Brain microvascular endothelial cell (primary cell): Measurements from ENCODE around the gene CPS1.

Source experiments
- DNase-seq: peaks from one replicate; pipeline ENCODE4 v3.0.0-alpha.2; 2020
- H3K27ac ChIP-seq: fragments of 250-450 bp; sonication (Bioruptor Pico); 2 replicates; pipeline ENCODE4 v1.5.1; 2020; ENCODE audit warnings: mild to moderate bottlenecking, moderate library complexity
- H3K27me3 ChIP-seq: fragments of 250-450 bp; sonication (Bioruptor Pico); replicated peaks from 2 replicates; pipeline ENCODE4 v1.5.1; 2020; ENCODE audit warnings: mild to moderate bottlenecking
- H3K36me3 ChIP-seq: fragments of 250-450 bp; sonication (Bioruptor Pico); replicated peaks from 2 replicates; pipeline ENCODE4 v1.5.1; 2020; ENCODE audit warnings: mild to moderate bottlenecking
- H3K4me3 ChIP-seq: 2 replicates; pipeline ENCODE4 v1.5.1; 2011; ENCODE audit warnings: low read depth, mild to moderate bottlenecking, control low read depth, low read length, moderate library complexity
- in situ Hi-C: cut with HindIII; loops from 2 replicates; pipeline ENCODE4 v1.10.0; 2017; ENCODE audit warnings: low sequenced_read_pairs, low pct_ligation_motif_present
- TF ChIP-seq, protein P1 (sequence below): IDR thresholded peaks from 2 replicates; pipeline ENCODE4 v1.5.1; 2011; ENCODE audit warnings: low read depth, mild to moderate bottlenecking, moderate library complexity, low read length, control low read depth, inconsistent platforms; ENCODE audit errors: missing control alignments

The CPS1 gene

DNA sequence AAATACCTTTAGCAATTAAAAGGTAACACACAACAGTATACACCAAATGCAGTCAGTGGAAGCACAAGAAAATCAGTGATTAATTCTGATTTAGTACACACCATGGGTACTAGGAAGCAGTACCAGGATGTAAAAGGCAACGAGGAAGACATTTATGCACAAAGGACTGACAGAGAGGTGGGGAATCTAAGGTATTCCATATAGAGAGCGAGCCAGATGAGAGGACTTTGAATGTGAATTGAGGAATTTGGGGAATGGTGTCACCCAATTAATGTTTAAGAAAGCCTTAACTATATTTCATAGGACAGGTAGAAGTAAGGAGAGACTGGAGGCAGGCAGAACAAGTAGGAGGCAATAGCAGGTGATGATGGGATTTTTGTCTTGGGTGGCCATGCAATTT, 11.7 kb downstream of the CPS1 start:
- no peaks in the 10 kb centered on the region for H3K27me3 ChIP-seq
- H3K27ac ChIP-seq = no peak overlapping the region
- DNase-seq = no peak
- no peaks in the 10 kb centered on the region for H3K36me3 ChIP-seq
- no peak overlapping the region for H3K4me3 ChIP-seq
- TF ChIP-seq, protein P1, sequence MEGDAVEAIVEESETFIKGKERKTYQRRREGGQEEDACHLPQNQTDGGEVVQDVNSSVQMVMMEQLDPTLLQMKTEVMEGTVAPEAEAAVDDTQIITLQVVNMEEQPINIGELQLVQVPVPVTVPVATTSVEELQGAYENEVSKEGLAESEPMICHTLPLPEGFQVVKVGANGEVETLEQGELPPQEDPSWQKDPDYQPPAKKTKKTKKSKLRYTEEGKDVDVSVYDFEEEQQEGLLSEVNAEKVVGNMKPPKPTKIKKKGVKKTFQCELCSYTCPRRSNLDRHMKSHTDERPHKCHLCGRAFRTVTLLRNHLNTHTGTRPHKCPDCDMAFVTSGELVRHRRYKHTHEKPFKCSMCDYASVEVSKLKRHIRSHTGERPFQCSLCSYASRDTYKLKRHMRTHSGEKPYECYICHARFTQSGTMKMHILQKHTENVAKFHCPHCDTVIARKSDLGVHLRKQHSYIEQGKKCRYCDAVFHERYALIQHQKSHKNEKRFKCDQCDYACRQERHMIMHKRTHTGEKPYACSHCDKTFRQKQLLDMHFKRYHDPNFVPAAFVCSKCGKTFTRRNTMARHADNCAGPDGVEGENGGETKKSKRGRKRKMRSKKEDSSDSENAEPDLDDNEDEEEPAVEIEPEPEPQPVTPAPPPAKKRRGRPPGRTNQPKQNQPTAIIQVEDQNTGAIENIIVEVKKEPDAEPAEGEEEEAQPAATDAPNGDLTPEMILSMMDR = no peak
- in situ Hi-C loops = no loop called here

- no peaks in the 10 kb centered on the region for H3K27me3 ChIP-seq
- H3K27ac ChIP-seq = no peak overlapping the region
- H3K4me3 ChIP-seq = no peak overlapping the region
- H3K36me3 ChIP-seq = no peaks in the 10 kb centered on the region
- in situ Hi-C loops = no loop called here
- TF ChIP-seq, protein P1 = peak; percentile 68
- peak; percentile 13 for DNase-seq
Observed at GRCh38 chr2:210577263-210578071, 21.1 kb downstream of the CPS1 start.

DNA sequence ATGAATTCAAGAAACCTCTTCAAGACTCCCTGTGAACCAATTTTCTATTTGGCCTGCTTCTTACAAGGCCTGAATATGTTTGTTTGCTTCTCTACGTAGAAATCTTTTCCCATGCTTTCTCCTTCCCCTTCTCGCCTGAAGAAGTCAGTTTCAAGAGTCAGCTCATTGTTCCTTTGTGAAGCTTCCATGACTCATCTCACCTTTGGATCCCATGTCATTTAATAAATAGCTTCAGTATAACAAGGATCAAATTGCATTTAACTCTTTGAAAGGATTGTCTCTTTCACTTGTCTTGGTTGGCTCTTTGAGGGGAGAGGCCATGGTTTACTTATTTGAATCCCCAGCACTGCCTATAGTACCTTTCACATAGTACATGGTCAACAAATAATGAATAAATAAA, 28.4 kb downstream of the CPS1 start:
- Histone ChIP-seq H3K4me3 (no peak overlapping the region), H3K36me3 (no peaks in the 10 kb centered on the region), H3K27ac (peak overlapping the region; percentile 20), H3K27me3 (no peaks in the 10 kb centered on the region)
- TF ChIP-seq, protein P1 = no peak
- peak; percentile 22 for DNase-seq
- in situ Hi-C loops = no loop called here

DNA sequence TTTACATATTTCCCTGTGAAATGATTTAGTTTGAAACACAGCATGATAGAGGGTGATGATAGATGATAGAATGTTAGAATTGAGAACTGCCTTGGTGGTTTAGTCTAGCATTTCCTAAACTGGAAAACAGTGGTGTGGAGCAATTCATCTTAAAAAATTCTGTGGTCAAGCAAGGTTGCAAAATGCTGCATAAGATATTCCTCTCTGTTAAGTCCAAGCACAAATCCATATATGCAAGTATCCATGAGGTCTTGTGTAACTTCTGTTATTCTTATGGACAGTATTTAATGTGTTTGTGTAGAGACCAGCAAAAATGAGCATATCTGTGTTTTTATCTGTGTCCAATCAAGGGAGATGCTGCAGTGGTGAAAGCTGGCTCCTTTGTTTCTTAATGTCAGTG, 30.0 kb downstream of the CPS1 start:
- TF ChIP-seq, protein P1 = no peak
- in situ Hi-C loops = no loop called here
- peak; percentile 7 for DNase-seq
- Histone ChIP-seq H3K4me3 (no peak overlapping the region), H3K27ac (no peak overlapping the region), H3K27me3 (no peaks in the 10 kb centered on the region), H3K36me3 (no peaks in the 10 kb centered on the region)

GRCh38 chr2:210591663-210592062, 35.3 kb downstream of the CPS1 start:
- Histone ChIP-seq H3K4me3 (no peak overlapping the region), H3K27me3 (no peaks in the 10 kb centered on the region), H3K27ac (no peak overlapping the region), H3K36me3 (no peaks in the 10 kb centered on the region)
- in situ Hi-C loops = no loop called here
- DNase-seq = no peak
- TF ChIP-seq, protein P1 = no peak

DNA sequence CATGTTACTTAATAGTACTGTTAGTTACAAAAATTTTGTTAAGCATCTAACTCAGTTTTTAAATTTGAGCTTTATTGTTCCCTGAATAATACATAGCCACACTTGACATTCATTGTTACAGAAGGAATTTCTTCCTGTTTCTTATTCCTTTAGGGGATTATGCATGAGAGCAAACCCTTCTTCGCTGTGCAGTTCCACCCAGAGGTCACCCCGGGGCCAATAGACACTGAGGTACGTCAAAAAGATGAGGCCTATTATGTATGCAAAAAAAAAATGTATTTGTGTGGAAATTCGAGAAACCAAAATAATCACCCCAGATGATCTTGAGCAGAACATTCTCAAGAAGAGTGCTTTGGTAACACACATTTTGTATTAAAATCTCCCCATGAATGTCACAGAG, 36.3 kb downstream of the CPS1 start:
- TF ChIP-seq, protein P1 = no peak
- in situ Hi-C loops = no loop called here
- H3K36me3 ChIP-seq = no peaks in the 10 kb centered on the region
- no peak overlapping the region for H3K27ac ChIP-seq
- no peaks in the 10 kb centered on the region for H3K27me3 ChIP-seq
- no peak for DNase-seq
- H3K4me3 ChIP-seq = no peak overlapping the region
